ENCODE measurements around the gene WDR87.
"Not testable (repeated sequence)": the region's sequence is repeated elsewhere in the genome, so short reads cannot be mapped to it uniquely, and the experiment has no call there.

The WDR87 gene

DNA sequence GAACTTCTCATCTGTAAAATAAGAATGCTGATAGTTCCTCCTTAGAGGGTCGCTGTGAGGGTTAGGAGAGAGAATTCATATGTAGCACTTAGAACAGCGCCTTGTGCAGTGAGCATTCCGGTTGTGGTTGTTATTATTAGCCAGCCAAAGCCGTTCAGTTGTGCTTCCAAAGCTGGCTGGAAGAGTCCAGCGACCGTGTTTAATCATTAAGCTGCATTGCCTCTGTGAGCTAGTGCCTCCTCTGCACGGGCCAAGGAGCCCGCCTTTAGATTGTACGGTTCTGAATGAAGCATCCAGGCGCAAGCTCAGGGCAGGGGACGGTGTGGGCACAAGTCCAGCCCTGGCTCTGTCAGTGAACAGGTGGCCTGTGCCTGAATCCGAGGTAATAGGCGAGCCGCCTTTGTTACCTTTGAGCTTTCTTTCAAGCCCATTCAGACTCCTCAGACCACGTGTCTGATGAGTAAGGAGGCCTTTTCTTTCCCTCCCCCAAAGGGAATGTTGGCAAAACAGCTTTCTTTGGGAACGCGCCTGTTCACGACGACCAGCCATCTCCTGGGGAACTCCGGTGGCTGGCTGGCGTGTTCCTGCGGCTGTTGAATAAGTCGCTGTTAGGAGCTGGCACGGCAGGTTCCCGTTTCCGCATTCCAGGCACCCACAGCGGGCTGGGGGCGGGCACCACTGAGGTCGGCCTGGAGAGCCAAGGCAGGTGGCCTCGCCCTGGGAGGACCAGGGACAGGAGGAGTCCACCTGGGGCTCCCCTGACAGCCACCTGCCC is 25.7 kb upstream of the WDR87 start:
- DNase-seq (ENCODE audit: low read depth, low spot score): peak; percentile 95

- peak; percentile 61 for DNase-seq (ENCODE audit: low read depth, low spot score)
Measured at GRCh38 chr19:37930416-37930815, 24.0 kb upstream of the WDR87 start.

- DNase-seq (ENCODE audit: low read depth, low spot score): no peak
Measured at GRCh38 chr19:37929355-37929923, 23.0 kb upstream of the WDR87 start.

DNA sequence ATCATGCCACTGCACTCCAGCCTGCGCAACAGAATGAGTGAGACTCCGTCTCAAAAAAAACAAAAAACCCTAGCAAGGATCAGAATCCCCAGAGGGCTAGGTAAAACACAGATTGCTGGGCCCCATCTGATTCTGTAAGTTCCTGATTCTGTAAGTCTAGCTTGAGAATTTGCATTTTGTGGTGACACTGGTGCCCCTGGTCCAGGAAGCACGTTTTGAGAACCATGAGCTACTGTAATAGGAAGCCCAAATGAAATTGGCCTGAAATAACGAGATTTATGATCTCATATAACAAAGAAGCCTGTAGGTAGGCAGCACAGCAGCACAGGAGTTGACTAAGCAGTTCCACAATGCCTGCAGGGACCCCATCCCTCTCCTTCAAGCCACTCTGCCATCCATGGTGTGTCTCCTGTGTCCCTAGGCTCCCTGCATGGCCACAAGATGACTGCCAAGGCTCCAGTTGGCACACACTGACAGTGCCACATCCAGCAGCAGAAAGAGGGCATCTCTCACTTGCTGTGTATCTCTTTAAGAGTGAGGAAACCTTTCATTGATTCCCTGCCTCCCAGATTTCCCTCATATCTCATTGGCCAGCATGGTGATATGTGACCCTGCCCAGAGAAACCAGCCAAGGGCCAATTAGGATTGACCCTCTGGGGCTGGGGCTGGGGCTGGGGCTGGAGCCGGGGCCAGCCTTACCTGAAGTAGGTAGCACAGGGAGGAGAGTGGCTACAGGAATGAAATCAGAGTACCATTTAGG is 22.3 kb upstream of the WDR87 start:
- DNase-seq (ENCODE audit: low read depth, low spot score): no peak

GRCh38 chr19:37926711-37927110 is 20.3 kb upstream of the WDR87 start:
- no peak for DNase-seq (ENCODE audit: low read depth, low spot score)

GRCh38 chr19:37926255-37926654 is 19.9 kb upstream of the WDR87 start:
- no peak for DNase-seq (ENCODE audit: low read depth, low spot score)

- no peak for DNase-seq (ENCODE audit: low read depth, low spot score)
Measured at GRCh38 chr19:37925212-37925611, 18.8 kb upstream of the WDR87 start.

- not testable (repeated sequence) for DNase-seq (ENCODE audit: low read depth, low spot score)
Measured at GRCh38 chr19:37924573-37924972, 18.2 kb upstream of the WDR87 start.

GRCh38 chr19:37920591-37921450 is 14.4 kb upstream of the WDR87 start:
- no peak for DNase-seq (ENCODE audit: low read depth, low spot score)

DNA sequence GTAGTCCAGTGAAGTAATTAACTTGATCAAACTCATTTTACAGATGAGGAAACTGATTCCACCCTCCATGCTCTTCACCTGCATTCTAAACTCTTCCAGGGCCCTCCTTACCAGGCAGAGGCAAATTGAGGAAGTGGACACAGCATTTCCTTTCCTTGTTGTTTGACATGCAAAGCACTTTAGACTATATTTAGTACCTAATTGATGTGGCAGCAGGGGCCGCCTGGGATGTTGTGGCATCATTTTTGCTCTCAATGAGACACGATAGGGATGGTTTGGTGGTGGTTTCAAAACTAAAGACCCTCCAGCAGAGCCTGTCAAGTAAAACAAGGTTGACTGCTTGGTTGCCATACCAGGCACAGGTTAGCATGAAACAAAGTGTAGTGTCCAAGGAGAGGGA is 8.5 kb upstream of the WDR87 start:
- DNase-seq (ENCODE audit: low read depth, low spot score): no peak

DNA sequence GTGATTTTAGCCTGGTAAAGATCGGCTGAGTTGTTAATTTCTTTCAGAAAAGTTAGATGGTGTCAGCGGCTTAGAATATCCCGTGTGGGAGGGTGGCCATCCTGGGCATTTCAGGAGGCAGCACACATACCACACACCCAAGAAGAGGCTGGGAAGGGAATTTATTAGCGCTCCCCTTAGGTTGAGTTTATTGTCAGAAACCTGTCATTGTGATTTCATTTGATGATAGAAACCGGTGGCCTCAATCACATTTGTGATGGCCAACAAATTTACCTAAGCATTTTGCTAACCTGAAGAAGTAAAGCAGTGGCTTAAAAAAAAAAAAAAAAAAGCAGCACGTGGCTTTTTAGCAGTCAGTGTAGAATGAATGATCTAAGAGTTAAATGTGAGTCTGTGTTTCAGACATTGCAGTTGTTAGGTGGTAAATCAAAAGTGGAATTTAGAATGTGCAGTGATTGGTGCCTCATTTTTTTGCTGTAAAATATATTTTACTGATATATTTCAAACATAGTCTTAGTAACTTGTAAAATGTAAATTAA is 3.3 kb upstream of the WDR87 start:
- no peak for DNase-seq (ENCODE audit: low read depth, low spot score)

DNA sequence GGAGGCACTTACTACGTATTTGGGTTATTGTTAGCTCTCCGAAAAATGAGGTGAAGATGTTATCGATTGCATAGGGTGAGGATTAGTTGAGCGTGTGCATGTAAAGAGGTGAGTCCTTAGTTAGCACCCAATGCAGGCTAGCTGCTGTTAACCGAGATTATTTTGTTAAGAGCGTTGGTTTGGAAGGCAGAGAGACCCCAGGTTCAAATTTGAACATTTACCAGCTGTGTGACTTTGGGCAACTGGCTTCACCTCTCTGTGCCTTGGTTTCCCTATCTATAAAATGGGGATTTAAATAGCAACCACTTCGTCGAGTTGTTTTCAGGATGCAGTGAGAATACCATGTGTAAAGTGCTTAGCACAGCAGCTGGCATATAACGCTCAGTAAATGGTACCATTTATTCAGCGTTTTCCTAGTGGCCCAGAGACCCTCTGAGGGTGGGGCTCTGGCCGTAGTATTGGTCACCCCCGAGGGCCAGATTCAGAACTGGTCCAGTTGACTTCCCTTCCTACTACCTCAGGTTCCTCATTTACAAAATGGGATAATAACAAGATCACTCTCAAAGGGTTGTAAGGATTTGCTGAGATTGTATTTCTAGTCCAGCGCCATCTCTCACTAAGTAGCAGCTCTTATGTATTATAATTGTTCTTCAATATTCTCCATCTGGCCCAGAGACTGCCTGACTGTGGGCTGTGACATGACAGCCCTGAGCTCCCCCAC is 1.5 kb upstream of the WDR87 start:
- no peak for DNase-seq (ENCODE audit: low read depth, low spot score)

- DNase-seq (ENCODE audit: low read depth, low spot score): peak; percentile 99
Measured at GRCh38 chr19:37906869-37907734, 708 bp upstream of the WDR87 start, which contains the start of gene SIPA1L3. SIPA1L3 (plus strand) TSS chr19:37907208; CDS start chr19:38081566, 174,358 bp downstream.

DNA sequence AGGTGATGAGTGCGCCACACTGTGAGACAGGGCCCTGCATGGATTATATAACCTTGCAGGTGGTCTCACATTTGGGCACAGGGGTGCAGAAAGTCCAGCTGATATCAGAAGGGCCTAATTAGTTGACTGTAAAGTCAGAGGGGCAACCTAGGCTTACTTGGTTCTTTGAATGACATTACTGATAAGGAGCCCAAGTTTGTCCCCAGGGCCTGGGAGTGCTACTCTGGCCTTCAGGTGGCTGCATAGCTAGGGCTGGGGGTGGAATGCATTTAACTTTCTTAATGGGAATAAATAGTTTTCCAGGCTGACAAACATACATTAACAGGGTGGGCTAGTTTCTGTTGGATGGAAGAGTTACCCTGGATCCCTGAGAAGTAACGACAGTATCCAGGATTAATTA is 3.3 kb downstream of the WDR87 start:
- DNase-seq (ENCODE audit: low read depth, low spot score): no peak

GRCh38 chr19:37902668-37903067 is 3.7 kb downstream of the WDR87 start:
- DNase-seq (ENCODE audit: low read depth, low spot score): peak; percentile 90

DNA sequence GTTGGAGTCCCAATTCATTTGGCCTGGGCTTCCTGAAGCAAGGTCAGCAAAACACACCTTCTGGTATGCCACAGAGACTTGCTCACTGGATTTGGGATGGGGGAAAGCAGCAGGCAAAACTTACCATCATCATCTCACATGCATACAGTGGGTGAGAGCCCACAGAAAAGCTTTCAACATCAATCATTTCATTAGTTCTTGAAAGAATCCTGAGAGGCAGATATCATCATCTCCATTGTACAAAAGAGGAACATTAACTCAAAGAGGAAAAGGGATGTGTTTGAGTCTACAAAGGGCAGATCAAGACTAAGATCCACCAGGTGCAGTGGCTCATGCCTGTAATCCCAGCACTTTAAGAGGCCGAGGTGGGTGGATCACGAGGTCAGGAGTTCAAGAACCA is 6.4 kb downstream of the WDR87 start:
- no peak for DNase-seq (ENCODE audit: low read depth, low spot score)

- no peak for DNase-seq (ENCODE audit: low read depth, low spot score)
Measured at GRCh38 chr19:37899453-37899852, 6.9 kb downstream of the WDR87 start.

DNA sequence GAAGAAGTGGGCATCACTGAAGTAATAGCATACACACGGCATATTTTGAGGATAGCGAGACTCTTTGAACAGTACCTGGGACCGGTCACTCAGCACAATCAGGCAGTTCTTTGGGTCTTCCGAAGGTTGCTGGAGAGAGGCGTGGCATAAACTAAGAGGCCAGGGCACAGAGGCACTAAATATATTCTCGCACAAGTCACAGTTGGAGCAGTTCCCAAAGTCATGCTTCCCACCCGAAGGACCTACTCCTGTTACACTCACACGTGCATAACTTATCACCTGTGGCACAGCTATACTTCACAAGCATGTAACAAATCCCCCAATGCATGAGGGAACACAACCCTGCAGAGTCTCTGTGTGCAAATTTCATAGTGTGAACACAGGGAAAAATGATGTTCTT is 10.2 kb downstream of the WDR87 start:
- no peak for DNase-seq (ENCODE audit: low read depth, low spot score)

DNA sequence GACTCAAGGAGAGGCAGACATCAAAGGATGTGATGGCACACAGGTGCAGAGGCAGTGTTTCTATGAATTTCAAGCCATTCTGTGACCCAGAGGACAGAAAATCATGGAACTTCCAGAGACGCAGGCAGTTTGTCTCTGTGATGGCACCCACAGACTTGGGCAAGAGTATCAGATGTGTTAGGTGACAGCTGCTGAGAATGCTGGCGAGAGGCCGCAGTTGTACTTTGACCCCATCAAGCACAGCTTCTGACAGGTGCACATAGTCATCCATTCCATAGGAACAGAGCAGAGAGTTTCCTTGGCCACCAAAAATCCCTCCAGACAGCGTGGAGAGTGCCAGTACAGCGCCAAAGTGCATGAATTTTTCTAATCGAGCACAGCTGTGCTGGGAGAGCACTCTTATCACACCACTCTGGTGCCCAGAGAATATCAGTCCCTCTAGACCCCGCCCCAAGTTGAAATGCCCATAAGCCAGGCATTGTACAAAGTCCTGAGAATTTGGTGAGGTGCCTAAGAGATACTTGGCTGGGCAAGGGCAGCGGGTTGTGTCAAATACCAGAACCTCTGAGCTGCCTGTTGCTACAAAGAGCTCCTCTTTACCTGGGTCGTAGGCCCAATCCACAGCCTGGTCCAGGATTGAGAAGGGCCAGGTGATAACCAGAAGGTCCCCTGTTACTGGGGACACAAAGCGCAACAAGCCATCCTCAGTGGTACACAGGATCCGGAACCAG is 12.4 kb downstream of the WDR87 start:
- DNase-seq (ENCODE audit: low read depth, low spot score): no peak

Data from astrocyte of the hippocampus (primary cell).